Sigmoid colon (tissue), 7 donors: ENCODE data around the gene CTCF. TPM values are rescaled to one million over a fixed set of nuclear protein-coding genes. Genes with fewer than 3 reads are reported as not detected.
A peak's percentile ranks its signal among the peaks of the same experiment; 100 is the strongest.

Experiments used
- DNase-seq: peaks from one replicate; pipeline ENCODE4 v3.0.0-alpha.2; 2019
- H3K27ac ChIP-seq, 4 donors: fragments of 200-600 bp; sonication (generic); one replicate each; pipeline ENCODE4 v1.5.1; 2016 to 2019; ENCODE audit warnings: mild to moderate bottlenecking in 1 of 4
- H3K27me3 ChIP-seq, 3 donors: fragments of 200-600 bp; sonication (generic); one replicate each; pipeline ENCODE4 v1.5.1; 2019; ENCODE audit warnings: mild to moderate bottlenecking in 1 of 3
- H3K36me3 ChIP-seq, 4 donors: fragments of 200-600 bp; sonication (generic); one replicate each; pipeline ENCODE4 v1.5.1; 2016 to 2019
- H3K4me1 ChIP-seq, 4 donors: fragments of 200-600 bp; sonication (generic); one replicate each; pipeline ENCODE4 v1.5.1; 2017 to 2019
- H3K4me3 ChIP-seq, 4 donors: fragments of 200-600 bp; sonication (generic); one replicate each; pipeline ENCODE4 v1.5.1; 2017 to 2019; ENCODE audit warnings: mild to moderate bottlenecking in 2 of 4, moderate library complexity in 1 of 4
- H3K9me3 ChIP-seq, 4 donors: fragments of 200-600 bp in 3 of 4; sonication (generic) in 3 of 4; one replicate each; pipeline versions ENCODE4 v1.5.1 to v1.6.1; 2013 to 2019
- CTCF ChIP-seq, 4 experiments: fragments of 450-650 bp in 3 of 4; fragments of 200-600 bp in 1 of 4; IDR thresholded peaks; one replicate each; pipeline ENCODE4 v1.5.1; 2016 to 2019; ENCODE audit warnings: antibody characterized with exemption in 4 of 4, mild to moderate bottlenecking in 3 of 4, moderate library complexity in 2 of 4
- EP300 ChIP-seq, 4 donors: sonication (generic); formaldehyde crosslinking; IDR thresholded peaks; one replicate each; pipeline ENCODE4 v1.6.1; 2017; ENCODE audit warnings: antibody characterized with exemption in 4 of 4
- POLR2A ChIP-seq, 2 donors: fragments of 450-650 bp; IDR thresholded peaks; one replicate each; pipeline ENCODE4 v1.6.1; 2016; ENCODE audit warnings: antibody characterized with exemption in 2 of 2, mild to moderate bottlenecking in 2 of 2, moderate library complexity in 2 of 2
- POLR2AphosphoS5 ChIP-seq, 4 donors: sonication (generic); formaldehyde crosslinking; IDR thresholded peaks; one replicate each; pipeline ENCODE4 v1.6.1; 2017; ENCODE audit warnings: antibody characterized with exemption in 4 of 4
- WGBS, 2 donors: extraction: QIAGEN DNeasy Blood & Tissue Kit; methylation state at CpG; one replicate each; pipeline ENCODE4 v1.1.7; 2013; 5-methylcytosine and 5-hydroxymethylcytosine counted together
- intact Hi-C: fragments of 100-400 bp; cut with DNase I; formaldehyde crosslinking; loops from one replicate; pipeline ENCODE4 v1.15.1; 2023
- polyA plus RNA-seq, 3 donors: library from polyadenylated mRNA; stranded (reverse); fragments of 200-250 nt; gene quantifications; one replicate each; pipeline ENCODE4 v1.2.3, GENCODE V29; 2013
- total RNA-seq, 4 donors: library from RNA; depleted of rRNA; stranded (reverse); fragments of >200 nt; gene quantifications; one replicate each; pipeline ENCODE4 v1.1.0, GENCODE V29; 2016
- donor health status: healthy with polysubstance abuse.
- donor health status: Bipolar disorder and iron deficiency.
- donor health status: healthy.

Gene CTCF
- total and polyA plus RNA-seq, 7 donors = 25.8 to 45.7 (median 29.2) TPM

GRCh38 chr16:67528870-67529581 is 33.3 kb upstream of the CTCF start:
- intact Hi-C loops = loop anchor here (2.0 to 10.0 kb wide), 4 partner anchors 132 to 406 kb away; partner anchors contain the start of genes ACD, CENPT, CTRL and NUTF2

DNA sequence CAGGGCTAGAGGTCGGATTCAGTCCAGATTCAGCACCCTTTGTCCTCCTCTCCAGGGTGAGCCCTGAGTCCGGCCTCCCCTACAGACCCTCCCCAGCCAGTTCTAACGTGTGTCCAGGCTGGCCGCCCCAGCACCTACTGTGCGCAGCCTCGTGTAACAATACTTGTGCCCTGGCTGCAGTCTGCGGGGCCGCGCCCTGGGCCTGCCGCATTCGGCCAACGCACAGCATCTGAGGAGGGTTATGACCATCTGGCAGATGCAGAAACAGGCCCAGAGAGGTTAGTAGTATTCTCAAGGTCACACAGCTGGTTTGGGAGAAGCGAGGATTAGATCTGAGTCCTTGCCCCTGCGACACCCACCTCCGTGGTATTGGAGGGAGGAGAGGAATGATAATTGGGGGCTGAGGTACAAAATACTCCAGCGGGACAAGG is 32.7 kb upstream of the CTCF start:
- DNase-seq = no peak
- intact Hi-C loops = loop anchor here (2.0 to 10.0 kb wide), 4 partner anchors 131 to 405 kb away; partner anchors contain the start of genes ACD, CENPT, CTRL and NUTF2
- H3K36me3 ChIP-seq = no peaks in the 10 kb centered on the region
- H3K27me3 ChIP-seq = no peaks in the 10 kb centered on the region
- H3K27ac ChIP-seq = peak overlapping the region; percentile 86 to 97 (median 94)
- TF ChIP-seq CTCF (IDR thresholded peaks at IDR 0.05) (no peak), POLR2AphosphoS5 (IDR thresholded peaks at IDR 0.05) (no peak), POLR2A (IDR thresholded peaks at IDR 0.05) (no peak), EP300 (IDR thresholded peaks at IDR 0.05) (no peak)
- peak overlapping the region; percentile 60 to 98 (median 76) for H3K4me3 ChIP-seq
- WGBS, 2 donors = 8 to 17% methylated on average over 16 of the region's 16 CpGs
- peaks cover 0 to 38% (median 24%) of the 10 kb centered on the region in 4 donors for H3K4me1 ChIP-seq
- no peaks in the 10 kb centered on the region for H3K9me3 ChIP-seq

More at GRCh38 chr16:67528870-67529581, 33.3 kb upstream of the CTCF start:
- no peak for DNase-seq
- Histone ChIP-seq H3K27ac (peak overlapping the region; percentile 86 to 97 (median 94)), H3K9me3 (no peaks in the 10 kb centered on the region), H3K27me3 (no peaks in the 10 kb centered on the region), H3K36me3 (no peaks in the 10 kb centered on the region), H3K4me1 (peaks cover 0 to 38% (median 24%) of the 10 kb centered on the region in 4 donors), H3K4me3 (peak overlapping the region; percentile 60 to 98 (median 76))
- peak in 3 of 4 donors; percentile 24 to 72 (median 68) for TF ChIP-seq POLR2AphosphoS5 (IDR thresholded peaks at IDR 0.05)
- TF ChIP-seq POLR2A (IDR thresholded peaks at IDR 0.05) = no peak
- 1% methylated on average over 65 of the region's 65 CpGs for WGBS, 2 donors

- H3K36me3 ChIP-seq = no peaks in the 10 kb centered on the region
- WGBS, 2 donors = 3 to 4% methylated on average over 48 of the region's 48 CpGs
- H3K4me1 ChIP-seq = peaks cover 0 to 38% (median 24%) of the 10 kb centered on the region in 4 donors
- no peaks in the 10 kb centered on the region for H3K27me3 ChIP-seq
- peak; percentile 92 for DNase-seq
- peak overlapping the region; percentile 86 to 97 (median 94) for H3K27ac ChIP-seq
- TF ChIP-seq POLR2AphosphoS5 (IDR thresholded peaks at IDR 0.05) = peak; percentile 73 to 92 (median 81)
- TF ChIP-seq EP300 (IDR thresholded peaks at IDR 0.05) = peak in 1 of 4 donors; percentile 10
- peak; percentile 56 to 82 for TF ChIP-seq POLR2A (IDR thresholded peaks at IDR 0.05)
- TF ChIP-seq CTCF (IDR thresholded peaks at IDR 0.05) = no peak
- H3K4me3 ChIP-seq = peak overlapping the region; percentile 60 to 98 (median 76)
- H3K9me3 ChIP-seq = no peaks in the 10 kb centered on the region
- intact Hi-C loops = no loop called here
These were observed 32.0 kb upstream of the CTCF start for GRCh38 chr16:67530013-67530939.

- TF ChIP-seq POLR2AphosphoS5 (IDR thresholded peaks at IDR 0.05) (no peak), CTCF (IDR thresholded peaks at IDR 0.05) (no peak), EP300 (IDR thresholded peaks at IDR 0.05) (no peak), POLR2A (IDR thresholded peaks at IDR 0.05) (no peak)
- Histone ChIP-seq H3K9me3 (no peaks in the 10 kb centered on the region), H3K27me3 (no peaks in the 10 kb centered on the region), H3K36me3 (no peaks in the 10 kb centered on the region), H3K4me3 (peak overlapping the region in 2 of 4 donors; percentile 60 to 98), H3K4me1 (peaks cover 0 to 44% (median 28%) of the 10 kb centered on the region in 4 donors), H3K27ac (peak overlapping the region; percentile 86 to 97 (median 94))
- intact Hi-C loops = no loop called here
- no peak for DNase-seq
- WGBS, 2 donors = 57 to 85% methylated on average over 4 of the region's 4 CpGs
These were observed 31.1 kb upstream of the CTCF start for GRCh38 chr16:67531247-67531646.
